IMR-90 (cell line): ENCODE data around the gene ANKRD22. TPM values are rescaled to one million over a fixed set of nuclear protein-coding genes. Genes with fewer than 3 reads are reported as not detected.

Experiments
- ATAC-seq: fragments of 200-7000 bp; cut with Tn5 transposase; 2 replicates; pipeline ENCODE4 v1.9.1; 2020; ENCODE audit warnings: low read depth, mild to moderate bottlenecking, moderate library complexity
- Bru-seq: library from RNA; stranded (reverse); fragments of 400-500 nt; gene quantifications from one replicate; lab custom pipeline; 2021; lab: Mats Ljungman, UMichigan
- BruChase-seq, 2 experiments: library from RNA; stranded (reverse); fragments of 400-500 nt; gene quantifications; one replicate each; lab custom pipeline; 2021; lab: Mats Ljungman, UMichigan
- BruUV-seq: library from RNA; stranded (reverse); fragments of 400-500 nt; replicated peaks from 2 replicates; lab custom pipeline; 2021; lab: Mats Ljungman, UMichigan
- CTCF ChIA-PET: fragments of 300-600 bp; formaldehyde crosslinking; extraction: SDS; loops from one replicate; lab custom pipeline; 2021; ENCODE audit warnings: antibody characterized with exemption; lab: Yijun Ruan, JAX
- POLR2A ChIA-PET: fragments of 300-600 bp; sonication (Branson Sonifier 250); formaldehyde crosslinking; loops from one replicate; lab custom pipeline; 2022; ENCODE audit warnings: antibody characterized with exemption; ENCODE audit not compliant: unreplicated experiment; lab: Charles Lee
- DNase-seq: peaks from one replicate; pipeline ENCODE4 v3.0.0; 2013
- H2AFZ ChIP-seq: replicated peaks from 2 replicates; pipeline ENCODE3; 2013; ENCODE audit warnings: low read length, mild to moderate bottlenecking; ENCODE audit not compliant: poor library complexity
- H2AK5ac ChIP-seq: 2 replicates; pipeline ENCODE4 v1.6.1; 2013; ENCODE audit warnings: low read depth, low read length, inconsistent platforms
- H2AK9ac ChIP-seq: replicated peaks from 2 replicates; pipeline ENCODE3; 2013; ENCODE audit warnings: mild to moderate bottlenecking, low read depth, low read length, moderate library complexity; ENCODE audit not compliant: poor library complexity
- H2BK120ac ChIP-seq: 2 replicates; pipeline ENCODE4 v1.6.1; 2013; ENCODE audit warnings: low read depth, low read length, inconsistent platforms
- H2BK15ac ChIP-seq: 3 replicates; pipeline ENCODE4 v1.6.1; 2013; ENCODE audit warnings: low read depth, low read length, inconsistent platforms
- H2BK20ac ChIP-seq: 2 replicates; pipeline ENCODE4 v1.6.1; 2013; ENCODE audit warnings: low read depth, mild to moderate bottlenecking, inconsistent platforms, low read length, moderate library complexity
- H2BK5ac ChIP-seq: 2 replicates; pipeline ENCODE4 v1.6.1; 2013; ENCODE audit warnings: mild to moderate bottlenecking, low read depth, low read length, inconsistent platforms; ENCODE audit not compliant: poor library complexity, severe bottlenecking
- H3K14ac ChIP-seq: replicated peaks from 2 replicates; pipeline ENCODE4 v1.6.1; 2013; ENCODE audit warnings: low read depth, low read length, inconsistent platforms
- H3K18ac ChIP-seq: 2 replicates; pipeline ENCODE4 v1.6.1; 2013; ENCODE audit warnings: low read depth, low read length, control low read depth
- H3K23ac ChIP-seq: 2 replicates; pipeline ENCODE4 v1.6.1; 2013; ENCODE audit warnings: low read depth, low read length, inconsistent platforms
- H3K27ac ChIP-seq: 2 replicates; pipeline ENCODE4 v1.5.1; 2013; ENCODE audit warnings: mild to moderate bottlenecking, control low read depth, low read length; ENCODE audit not compliant: insufficient read depth
- H3K27me3 ChIP-seq: 2 replicates; pipeline ENCODE4 v1.6.1; 2013; ENCODE audit warnings: low read length; ENCODE audit not compliant: control insufficient read depth, insufficient read depth
- H3K36me3 ChIP-seq: 2 replicates; pipeline ENCODE4 v1.6.1; 2013; ENCODE audit warnings: low read length, mixed read lengths; ENCODE audit not compliant: control insufficient read depth, insufficient read depth
- H3K4ac ChIP-seq: 2 replicates; pipeline ENCODE4 v1.6.1; 2013; ENCODE audit warnings: low read depth, low read length, inconsistent platforms
- H3K4me1 ChIP-seq: 2 replicates; pipeline ENCODE4 v1.6.1; 2013; ENCODE audit warnings: low read length, mixed read lengths; ENCODE audit not compliant: control insufficient read depth, insufficient read depth
- H3K4me2 ChIP-seq: 2 replicates; pipeline ENCODE4 v1.6.1; 2013; ENCODE audit warnings: low read depth, mild to moderate bottlenecking, control low read depth, low read length, moderate library complexity
- H3K4me3 ChIP-seq: 2 replicates; pipeline ENCODE4 v1.5.1; 2013; ENCODE audit warnings: low read depth, mild to moderate bottlenecking, control low read depth, low read length, moderate library complexity; ENCODE audit not compliant: insufficient read depth
- H3K56ac ChIP-seq: 2 replicates; pipeline ENCODE4 v1.6.1; 2013; ENCODE audit warnings: low read length, inconsistent platforms; ENCODE audit not compliant: insufficient read depth; ENCODE audit errors: extremely low read depth
- H3K79me1 ChIP-seq, 2 experiments: 2 replicates each; pipeline ENCODE4 v1.6.1; 2013; ENCODE audit warnings: low read length in 2 of 2, inconsistent platforms in 1 of 2, low read depth in 1 of 2
- H3K9ac ChIP-seq: 2 replicates; pipeline ENCODE4 v1.6.1; 2013; ENCODE audit warnings: low read depth, low read length, control low read depth
- H3K9me1 ChIP-seq: 2 replicates; pipeline ENCODE4 v1.6.1; 2013; ENCODE audit warnings: low read length, inconsistent platforms; ENCODE audit not compliant: insufficient read depth
- H3K9me3 ChIP-seq: 2 replicates; pipeline ENCODE4 v1.6.1; 2013; ENCODE audit warnings: low read length; ENCODE audit not compliant: control insufficient read depth, insufficient read depth
- H4K20me1 ChIP-seq: 2 replicates; pipeline ENCODE4 v1.6.1; 2013; ENCODE audit warnings: low read length, inconsistent platforms; ENCODE audit not compliant: insufficient read depth
- H4K5ac ChIP-seq: 2 replicates; pipeline ENCODE4 v1.6.1; 2013; ENCODE audit warnings: mild to moderate bottlenecking, low read depth, low read length, control low read depth
- H4K8ac ChIP-seq, 2 experiments: 2 replicates each; pipeline ENCODE4 v1.6.1; 2013; ENCODE audit warnings: low read depth in 2 of 2, low read length in 2 of 2, control low read depth in 1 of 2, inconsistent platforms in 1 of 2
- H4K91ac ChIP-seq: 2 replicates; pipeline ENCODE4 v1.6.1; 2013; ENCODE audit warnings: low read depth, low read length, inconsistent platforms; ENCODE audit not compliant: insufficient read depth
- CEBPB ChIP-seq: IDR thresholded peaks from 2 replicates; pipeline ENCODE4 v1.6.1; 2012; ENCODE audit warnings: low read depth, low read length, improper control_type of control experiment
- FOS ChIP-seq: fragments of 150-350 bp; IDR thresholded peaks from 2 replicates; pipeline ENCODE4 v1.6.1; 2016; ENCODE audit warnings: low read depth, low read length
- RAD21 ChIP-seq: IDR thresholded peaks from 2 replicates; pipeline ENCODE4 v1.6.1; 2012; ENCODE audit warnings: low read length, improper control_type of control experiment
- USF2 ChIP-seq: fragments of 150-350 bp; IDR thresholded peaks from 2 replicates; pipeline ENCODE4 v1.6.1; 2017; ENCODE audit warnings: mild to moderate bottlenecking, antibody characterized with exemption, low read length, low read depth
- WGBS, 2 experiments: methylation state at CpG; one replicate each; pipeline versions ENCODE4 v1.1.5 to v1.1.7; 2013; ENCODE audit warnings: missing lambda C conversion rate in 2 of 2; ENCODE audit not compliant: insufficient read length in 1 of 2; ENCODE audit errors: extremely low coverage in 2 of 2; 5-methylcytosine and 5-hydroxymethylcytosine counted together
- dilution Hi-C: fragments of 300-500 bp; cut with HindIII; formaldehyde crosslinking; loops from one replicate; pipeline ENCODE4 v1.14.3; 2018; ENCODE audit warnings: low sequenced_read_pairs; ENCODE audit not compliant: unreplicated experiment
- in situ Hi-C: fragments of 300-500 bp; cut with MboI; formaldehyde crosslinking; loops from 3 replicates; pipeline ENCODE4 v1.14.3; 2019; ENCODE audit warnings: low sequenced_read_pairs, inconsistent platforms, mixed read lengths
- intact Hi-C: fragments of 100-400 bp; cut with micrococcal nuclease; formaldehyde crosslinking; loops from 2 replicates; pipeline ENCODE4 v1.10.0; 2022
- long read RNA-seq: library from polyadenylated mRNA; unstranded; transcript quantifications from one replicate; pipeline ENCODE4 v2.0.0, GENCODE V29; 2021; ENCODE audit not compliant: unreplicated experiment
- polyA plus RNA-seq, 3 experiments: library from polyadenylated mRNA; depleted of rRNA; stranded (reverse); fragments of >200 nt; gene quantifications; 2 replicates each; pipeline ENCODE4 v1.2.3, GENCODE V29; 2012; ENCODE audit warnings: low replicate concordance in 1 of 3
- total RNA-seq: library from RNA; depleted of rRNA; stranded (reverse); fragments of >200 nt; gene quantifications from 2 replicates; pipeline ENCODE4 v1.2.3, GENCODE V29; 2012; rRNA removed

Gene ANKRD22
- not detected in 2 replicates for total RNA-seq
- not detected in 2 replicates for polyA plus RNA-seq (2012; rRNA removed)
- not detected in 2 replicates for polyA plus RNA-seq (2012; cell fraction: cytosol; rRNA removed)
- not detected in 2 replicates for polyA plus RNA-seq (2012; cell fraction: nucleus; rRNA removed; ENCODE audit: low replicate concordance)
- Bru-seq, nascent RNA, result percentile 12 among the genes with signal in this experiment
- percentile 3 among the genes with signal in this experiment for BruChase-seq, experiment 1, labeled RNA remaining after a 6-hour chase
- percentile 14 among the genes with signal in this experiment for BruChase-seq, experiment 2, labeled RNA remaining after a 2-hour chase
- long read RNA-seq, result 0 reads

DNA sequence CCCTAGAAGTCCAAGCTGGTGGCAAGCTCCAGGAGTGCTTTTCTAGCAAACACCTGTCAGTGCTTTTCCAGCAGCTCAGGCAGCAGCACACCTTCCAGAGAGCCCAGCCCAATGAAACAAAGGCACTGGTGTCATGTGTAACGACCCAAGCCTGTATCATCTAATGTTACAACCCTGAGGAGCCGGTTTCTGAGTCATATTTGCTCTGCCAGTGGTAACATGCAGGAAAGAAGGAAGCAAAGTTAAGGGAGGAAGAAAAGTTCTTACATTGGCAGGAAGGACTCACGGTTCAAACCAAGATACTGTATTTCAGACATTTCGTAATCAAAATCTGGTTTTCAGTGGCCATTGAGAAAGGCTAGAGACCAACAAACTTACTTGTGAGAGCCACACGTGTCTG, at the start of gene ANKRD22:
Gene ANKRD22, minus strand, starts transcription at position 139 of the 400 bp plus-strand sequence. CDS start 237 bp downstream, outside the sequence.
- Histone ChIP-seq H3K14ac (no peak within 1 kb of the TSS), H4K8ac (peak within 1 kb of the TSS in 1 of 2 experiments; percentile 43; a peak in 1 of 4 replicates), H3K27me3 (no peaks in the 10 kb centered on the region), H3K4me2 (no peak within 1 kb of the TSS), H3K9me3 (no peaks in the 10 kb centered on the region), H4K5ac (no peak within 1 kb of the TSS), H4K91ac (no peak within 1 kb of the TSS), H3K36me3 (no peaks in the 10 kb centered on the region), H3K4me3 (no peak within 1 kb of the TSS), H2AK5ac (no peak within 1 kb of the TSS), H3K23ac (no peak within 1 kb of the TSS), H3K4ac (no peak within 1 kb of the TSS), H3K56ac (no peak within 1 kb of the TSS), H2BK20ac (no peak within 1 kb of the TSS; the same call in 1 of the 2 replicates), H2AK9ac (no peak within 1 kb of the TSS), H2BK15ac (no peak within 1 kb of the TSS; the same call in 2 of the 3 replicates), H3K4me1 (peaks cover 7% of the 10 kb centered on the region), H3K9me1 (peaks cover 2% of the 10 kb centered on the region; the same call in 1 of the 2 replicates), H4K20me1 (no peaks in the 10 kb centered on the region), H3K79me1 (no peaks in the 10 kb centered on the region), H2AFZ (peak within 1 kb of the TSS; percentile 48), H3K9ac (no peak within 1 kb of the TSS), H3K18ac (no peak within 1 kb of the TSS), H2BK120ac (no peak within 1 kb of the TSS), H2BK5ac (no peak within 1 kb of the TSS), H3K27ac (no peak within 1 kb of the TSS)
- dilution Hi-C loops (no loop called here), in situ Hi-C loops (no loop called here), intact Hi-C loops (loop anchor here (5.0 kb wide), 1 partner anchor 446 kb away; no protein-coding TSS in a partner anchor)
- DNase-seq (peak; percentile 75), ATAC-seq (peak; percentile 70; the same call in 1 of the 2 replicates)
- ChIA-PET CTCF (interaction anchor here (0.6 kb wide), 1 partner anchor 906 kb away, joined by 3 read pairs; no protein-coding TSS in a partner anchor), POLR2A (no interaction called here)
- no TSS peak for BruUV-seq
- WGBS, 2 experiments, result no CpG with 5 or more reads among the region's 5 CpGs
- TF ChIP-seq USF2, result no peak
- peak; percentile 78 for TF ChIP-seq CEBPB
- no peak for TF ChIP-seq RAD21
- no peak for TF ChIP-seq FOS
